Duodenal mucosa (tissue), 2 donors: Measurements from ENCODE around the gene C12orf43.
A peak's percentile ranks its signal among the peaks of the same experiment; 100 is the strongest.
"Not testable (repeated sequence)": the region's sequence is repeated elsewhere in the genome, so short reads cannot be mapped to it uniquely, and the experiment has no call there.

Experiments used
- H3K27ac ChIP-seq: one replicate; pipeline ENCODE4 v1.7.0; 2013; ENCODE audit warnings: low read depth, low read length
- H3K27me3 ChIP-seq, 2 donors: one replicate each; pipeline ENCODE4 v1.7.0; 2013; ENCODE audit warnings: low read length in 2 of 2, control low read depth in 1 of 2; ENCODE audit not compliant: insufficient read depth in 2 of 2, control insufficient read depth in 1 of 2
- H3K36me3 ChIP-seq, 2 donors: one replicate each; pipeline ENCODE4 v1.7.0; 2013; ENCODE audit warnings: low read length in 2 of 2, control low read depth in 1 of 2; ENCODE audit not compliant: insufficient read depth in 2 of 2, control insufficient read depth in 1 of 2
- H3K4me1 ChIP-seq, 2 donors: one replicate each; pipeline ENCODE4 v1.7.0; 2013; ENCODE audit warnings: low read length in 2 of 2, control low read depth in 1 of 2; ENCODE audit not compliant: insufficient read depth in 2 of 2, control insufficient read depth in 1 of 2
- H3K4me3 ChIP-seq, 2 donors: one replicate each; pipeline ENCODE4 v1.7.0; 2013; ENCODE audit warnings: low read length in 2 of 2, low read depth in 1 of 2
- H3K9ac ChIP-seq, 2 donors: one replicate each; pipeline ENCODE4 v1.7.0; 2013; ENCODE audit warnings: low read length in 2 of 2, low read depth in 1 of 2
- H3K9me3 ChIP-seq, 2 donors: one replicate each; pipeline ENCODE4 v1.7.0; 2013; ENCODE audit warnings: low read length in 2 of 2, control low read depth in 1 of 2; ENCODE audit not compliant: control insufficient read depth in 1 of 2

C12orf43 gene

GRCh38 chr12:121015825-121016766 lies at the start of gene C12orf43:
TSS of gene C12orf43 (minus strand) at chr12:121016487. CDS start at chr12:121016474, 13 bp downstream.
- Histone ChIP-seq H3K9me3 (no peaks in the 10 kb centered on the region), H3K27me3 (no peaks in the 10 kb centered on the region), H3K4me3 (peak within 1 kb of the TSS; percentile 89 to 91), H3K4me1 (peaks cover 9 to 11% of the 10 kb centered on the region in 2 donors), H3K9ac (peak within 1 kb of the TSS; percentile 70 to 76), H3K27ac (no peak within 1 kb of the TSS), H3K36me3 (peaks cover 0 to 12% of the 10 kb centered on the region in 2 donors)

GRCh38 chr12:121065345-121065744 lies 49.1 kb upstream of the C12orf43 start:
- H3K27me3 ChIP-seq, result no peaks in the 10 kb centered on the region
- H3K9me3 ChIP-seq, result no peaks in the 10 kb centered on the region
- no peak overlapping the region for H3K9ac ChIP-seq
- no peak overlapping the region for H3K4me3 ChIP-seq
- H3K4me1 ChIP-seq, result peaks cover 0 to 2% of the 10 kb centered on the region in 2 donors
- no peaks in the 10 kb centered on the region for H3K36me3 ChIP-seq
- no peak overlapping the region for H3K27ac ChIP-seq

DNA sequence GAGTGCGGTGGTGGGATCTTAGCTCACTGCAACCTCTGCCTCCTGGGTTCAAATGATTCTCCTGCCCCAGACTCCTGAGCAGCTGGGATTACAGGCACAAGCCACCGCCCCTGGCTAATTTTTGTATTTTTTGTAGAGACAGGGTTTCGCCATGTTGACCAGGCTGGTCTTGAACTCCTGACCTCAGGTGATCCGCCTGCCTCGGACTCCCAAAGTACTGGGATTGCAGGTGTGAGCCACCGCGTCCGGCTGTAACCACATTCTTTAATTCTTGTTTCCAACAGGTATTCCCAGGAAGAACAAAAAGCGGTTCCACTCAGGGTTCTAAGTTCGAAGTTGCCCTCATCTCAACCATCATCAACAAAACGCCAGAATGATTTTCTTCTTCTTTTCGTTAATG lies 48.3 kb upstream of the C12orf43 start:
- not testable (repeated sequence) for H3K27me3 ChIP-seq, H3K9ac ChIP-seq, H3K36me3 ChIP-seq, H3K27ac ChIP-seq, H3K9me3 ChIP-seq, H3K4me3 ChIP-seq, H3K4me1 ChIP-seq

DNA sequence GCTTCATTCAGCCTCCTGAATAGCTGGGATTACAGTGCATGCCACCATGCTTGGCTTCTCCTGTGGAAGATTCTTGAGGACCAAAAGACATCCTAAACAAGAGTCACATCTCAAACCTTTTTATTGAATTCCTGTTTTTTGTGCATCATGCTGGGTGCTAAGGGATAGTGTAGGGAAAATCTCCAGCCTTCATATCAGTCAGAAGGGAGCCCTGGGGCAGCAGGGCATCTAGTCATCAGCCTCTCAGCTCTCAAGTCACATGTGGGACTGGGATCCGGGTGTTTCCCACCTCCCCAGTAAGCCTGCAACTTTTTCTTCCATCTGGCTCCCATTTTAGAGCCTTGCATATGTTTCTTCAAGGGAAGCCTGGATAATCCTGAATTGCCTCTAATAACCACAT lies 47.8 kb upstream of the C12orf43 start:
- H3K27me3 ChIP-seq, result no peaks in the 10 kb centered on the region
- no peak overlapping the region for H3K9ac ChIP-seq
- no peaks in the 10 kb centered on the region for H3K9me3 ChIP-seq
- H3K27ac ChIP-seq, result no peak overlapping the region
- H3K36me3 ChIP-seq, result no peaks in the 10 kb centered on the region
- H3K4me3 ChIP-seq, result no peak overlapping the region
- H3K4me1 ChIP-seq, result peaks cover 0 to 5% of the 10 kb centered on the region in 2 donors

DNA sequence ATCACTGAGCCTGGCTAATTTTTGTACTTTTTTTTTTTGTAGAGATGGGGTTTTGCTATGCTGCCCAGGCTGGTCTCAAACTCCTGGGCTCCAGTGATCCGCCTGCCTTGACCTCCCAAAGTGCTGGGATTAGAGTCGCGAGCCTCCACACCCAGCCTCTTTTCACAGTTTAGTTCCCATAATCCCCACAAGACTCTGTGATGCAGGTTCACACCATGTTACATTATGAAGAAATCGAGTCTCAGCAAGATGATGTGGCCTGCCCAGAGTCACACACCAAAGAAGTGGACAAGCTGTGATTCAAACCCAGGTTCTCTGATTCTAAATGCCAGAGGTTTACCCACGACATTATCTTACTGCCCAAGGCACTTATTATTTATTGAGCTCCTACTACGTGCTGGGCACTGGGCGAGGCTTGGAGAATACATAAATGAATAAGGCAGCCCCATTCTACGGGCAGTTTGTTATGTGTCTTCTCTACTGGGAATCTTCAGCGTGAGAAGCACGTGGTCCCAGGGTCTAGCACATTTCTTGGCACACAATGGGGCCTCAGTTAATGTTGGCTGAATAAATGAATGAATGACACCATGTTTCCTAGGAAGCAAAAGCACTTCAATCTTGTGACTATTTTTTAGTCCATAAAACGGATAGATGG lies 46.2 kb upstream of the C12orf43 start:
- H3K9ac ChIP-seq, result no peak overlapping the region
- H3K27me3 ChIP-seq, result no peaks in the 10 kb centered on the region
- H3K27ac ChIP-seq, result no peak overlapping the region
- no peak overlapping the region for H3K4me3 ChIP-seq
- peaks cover 0 to 5% of the 10 kb centered on the region in 2 donors for H3K4me1 ChIP-seq
- H3K9me3 ChIP-seq, result no peaks in the 10 kb centered on the region
- no peaks in the 10 kb centered on the region for H3K36me3 ChIP-seq

GRCh38 chr12:121061831-121062230 lies 45.5 kb upstream of the C12orf43 start:
- peaks cover 0 to 5% of the 10 kb centered on the region in 2 donors for H3K4me1 ChIP-seq
- H3K27ac ChIP-seq, result no peak overlapping the region
- H3K27me3 ChIP-seq, result no peaks in the 10 kb centered on the region
- no peak overlapping the region for H3K9ac ChIP-seq
- no peaks in the 10 kb centered on the region for H3K9me3 ChIP-seq
- no peak overlapping the region for H3K4me3 ChIP-seq
- H3K36me3 ChIP-seq, result no peaks in the 10 kb centered on the region

GRCh38 chr12:121060149-121061001 lies 44.1 kb upstream of the C12orf43 start:
- H3K27ac ChIP-seq, result peak overlapping the region; percentile 57
- H3K27me3 ChIP-seq, result no peaks in the 10 kb centered on the region
- H3K9me3 ChIP-seq, result no peaks in the 10 kb centered on the region
- H3K9ac ChIP-seq, result peak overlapping the region; percentile 64 to 72
- peaks cover 0 to 5% of the 10 kb centered on the region in 2 donors for H3K4me1 ChIP-seq
- no peaks in the 10 kb centered on the region for H3K36me3 ChIP-seq
- peak overlapping the region; percentile 61 to 69 for H3K4me3 ChIP-seq

- Histone ChIP-seq H3K4me1 (peaks cover 0 to 5% of the 10 kb centered on the region in 2 donors), H3K27me3 (no peaks in the 10 kb centered on the region), H3K9me3 (no peaks in the 10 kb centered on the region), H3K27ac (no peak overlapping the region), H3K4me3 (no peak overlapping the region), H3K9ac (no peak overlapping the region), H3K36me3 (no peaks in the 10 kb centered on the region)
Observed at GRCh38 chr12:121059031-121059898, 43.0 kb upstream of the C12orf43 start.

GRCh38 chr12:121057794-121058193 lies 41.5 kb upstream of the C12orf43 start:
- Histone ChIP-seq H3K36me3 (no peaks in the 10 kb centered on the region), H3K27me3 (no peaks in the 10 kb centered on the region), H3K9ac (no peak overlapping the region), H3K4me3 (no peak overlapping the region), H3K9me3 (no peaks in the 10 kb centered on the region), H3K4me1 (peaks cover 0 to 5% of the 10 kb centered on the region in 2 donors), H3K27ac (no peak overlapping the region)
